Fibroblast of skin of back (primary cell): ENCODE data around the gene MGAT2.
A peak's percentile ranks its signal among the peaks of the same experiment; 100 is the strongest.
"Not testable (repeated sequence)": the region's sequence is repeated elsewhere in the genome, so short reads cannot be mapped to it uniquely, and the experiment has no call there.

Experiments
- DNase-seq: peaks from one replicate; pipeline ENCODE4 v3.0.0-alpha.2; 2013

MGAT2 gene

DNA sequence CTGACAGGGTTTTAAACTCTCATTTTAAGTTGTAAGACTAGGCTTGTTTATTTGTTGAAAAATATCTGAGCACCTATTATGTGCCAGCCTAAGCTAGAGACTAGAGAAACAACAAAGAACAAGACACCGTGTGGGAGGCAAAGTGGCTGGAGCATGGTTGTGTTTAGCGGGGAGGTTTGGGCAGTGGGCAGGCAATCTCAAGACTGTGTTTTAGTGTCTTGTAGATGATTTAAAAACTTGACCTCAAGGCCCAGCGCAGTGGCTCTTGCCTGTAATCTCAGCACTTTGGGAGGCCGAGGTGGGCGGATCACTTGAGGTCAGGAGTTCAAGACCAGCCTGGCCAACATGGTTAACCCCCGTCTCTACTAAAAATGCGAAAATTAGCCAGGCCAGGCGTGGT is 7.9 kb upstream of the MGAT2 start:
- no peak for DNase-seq

DNA sequence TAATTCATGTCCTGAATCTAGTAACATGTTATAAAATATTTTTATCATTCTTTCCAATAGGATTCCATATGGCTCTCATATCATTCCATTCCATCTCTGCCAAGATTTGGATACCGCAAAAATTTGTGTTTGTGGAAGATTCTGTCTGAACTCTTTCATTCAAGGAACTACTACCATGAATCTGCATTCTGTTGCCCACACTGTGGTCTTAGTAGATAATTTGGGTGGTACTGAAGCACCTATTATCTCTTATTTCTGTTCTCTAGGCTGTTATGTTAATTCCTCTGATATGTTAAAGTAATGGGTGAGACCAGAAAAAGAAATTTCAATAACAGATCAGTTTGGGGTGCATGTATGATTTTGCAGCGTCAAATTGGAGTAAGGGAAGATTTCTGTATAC is 6.4 kb upstream of the MGAT2 start:
- DNase-seq, result peak; percentile 26

DNA sequence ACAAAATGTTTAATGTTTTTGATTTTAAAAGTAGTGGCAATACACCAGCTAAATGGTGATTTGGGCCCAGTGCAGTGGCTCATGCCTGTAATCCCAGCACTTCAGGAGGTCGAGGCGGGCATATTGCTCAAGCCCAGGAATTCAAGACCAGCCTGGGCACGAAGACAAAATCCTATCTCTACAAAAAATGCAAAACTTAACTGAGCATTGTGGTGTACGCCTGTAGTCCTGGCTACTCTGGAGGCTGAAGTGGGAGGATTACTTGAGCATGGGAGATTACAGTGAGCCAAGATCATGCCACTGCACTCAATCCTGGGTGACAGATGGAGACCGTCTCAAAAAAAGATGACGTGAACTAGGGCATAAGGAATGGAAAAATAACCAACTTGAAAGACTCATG is 4.8 kb upstream of the MGAT2 start:
- DNase-seq, result no peak

DNA sequence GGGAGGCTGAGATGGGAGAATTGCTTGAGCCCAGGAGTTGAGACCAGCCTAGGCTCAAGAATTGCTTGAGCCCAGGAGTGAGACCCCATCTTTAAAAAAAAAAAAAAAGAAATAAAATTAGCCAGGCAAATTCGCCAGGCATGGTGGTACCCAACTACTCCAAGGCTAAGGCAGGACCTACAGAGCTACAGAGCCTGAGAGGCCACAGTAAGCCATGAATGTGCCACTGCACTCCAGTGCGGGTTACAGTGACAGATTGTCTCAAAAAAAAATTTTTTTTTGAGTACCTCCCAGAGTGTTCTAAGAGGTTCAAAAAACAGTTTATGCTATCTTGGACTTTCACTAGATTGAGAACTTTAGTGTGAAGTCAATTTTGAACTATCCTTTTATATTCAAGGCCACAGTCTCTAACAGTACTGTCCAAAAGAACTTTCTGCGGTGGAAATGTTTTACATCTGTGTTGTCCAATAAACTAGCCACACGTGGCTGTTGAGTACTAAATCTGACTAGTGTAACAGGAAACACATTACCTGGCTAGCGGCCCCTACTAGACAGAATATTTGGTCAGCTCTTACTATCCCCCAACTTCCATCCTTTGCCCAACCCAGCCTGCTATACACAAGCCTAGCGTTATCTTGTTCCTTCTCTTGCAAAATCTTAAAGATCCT is 2.6 kb upstream of the MGAT2 start:
- no peak for DNase-seq

DNA sequence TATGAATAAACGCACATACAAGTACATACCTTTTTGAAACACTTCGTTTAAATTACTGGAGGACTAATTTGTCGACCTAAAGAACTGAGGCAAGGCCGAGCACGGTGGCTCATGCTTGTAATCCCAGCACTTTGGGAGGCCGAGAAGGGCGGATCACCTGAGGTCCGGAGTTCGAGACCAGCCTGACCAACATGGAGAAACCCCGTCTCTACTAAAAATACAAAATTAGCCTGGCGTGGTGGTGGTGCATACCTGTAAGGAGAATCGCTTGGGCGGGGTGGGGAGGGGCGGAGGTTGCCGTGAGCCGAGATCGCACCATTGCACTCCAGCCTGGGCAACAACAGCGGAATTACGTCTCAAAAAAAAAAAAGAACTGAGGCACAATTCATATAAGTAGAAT is 1.3 kb upstream of the MGAT2 start:
- DNase-seq, result not testable (repeated sequence)

DNA sequence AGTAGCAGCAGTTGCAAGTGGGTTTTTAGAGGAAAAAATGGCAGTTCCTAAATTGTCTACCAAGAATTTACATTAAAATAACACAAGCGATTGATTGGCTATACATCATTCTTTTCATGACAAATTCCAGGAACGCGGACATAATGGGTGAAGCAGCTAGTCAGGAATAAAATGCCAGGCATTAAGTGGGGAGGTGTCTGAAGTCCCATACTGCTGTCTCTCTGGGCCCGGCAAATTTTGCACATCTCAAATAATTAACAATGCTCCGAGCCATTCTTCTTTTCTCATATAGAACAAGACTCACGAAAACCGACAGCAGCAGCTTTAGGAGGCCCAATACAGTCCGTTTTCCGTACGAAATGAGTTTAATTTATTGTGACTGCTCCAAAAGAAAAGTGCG is 869 bp upstream of the MGAT2 start:
- no peak for DNase-seq

DNA sequence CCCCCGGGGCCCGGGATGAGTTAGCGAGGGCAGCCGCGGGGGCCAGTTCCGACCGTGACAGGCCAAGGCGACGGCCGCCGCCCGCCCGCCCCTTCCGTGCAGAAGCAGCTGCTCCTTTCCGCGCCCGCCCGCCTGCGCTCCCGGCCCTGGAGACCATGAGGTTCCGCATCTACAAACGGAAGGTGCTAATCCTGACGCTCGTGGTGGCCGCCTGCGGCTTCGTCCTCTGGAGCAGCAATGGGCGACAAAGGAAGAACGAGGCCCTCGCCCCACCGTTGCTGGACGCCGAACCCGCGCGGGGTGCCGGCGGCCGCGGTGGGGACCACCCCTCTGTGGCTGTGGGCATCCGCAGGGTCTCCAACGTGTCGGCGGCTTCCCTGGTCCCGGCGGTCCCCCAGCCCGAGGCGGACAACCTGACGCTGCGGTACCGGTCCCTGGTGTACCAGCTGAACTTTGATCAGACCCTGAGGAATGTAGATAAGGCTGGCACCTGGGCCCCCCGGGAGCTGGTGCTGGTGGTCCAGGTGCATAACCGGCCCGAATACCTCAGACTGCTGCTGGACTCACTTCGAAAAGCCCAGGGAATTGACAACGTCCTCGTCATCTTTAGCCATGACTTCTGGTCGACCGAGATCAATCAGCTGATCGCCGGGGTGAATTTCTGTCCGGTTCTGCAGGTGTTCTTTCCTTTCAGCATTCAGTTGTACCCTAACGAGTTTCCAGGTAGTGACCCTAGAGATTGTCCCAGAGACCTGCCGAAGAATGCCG is 699 bp downstream of the MGAT2 start:
- DNase-seq, result peak; percentile 73

DNA sequence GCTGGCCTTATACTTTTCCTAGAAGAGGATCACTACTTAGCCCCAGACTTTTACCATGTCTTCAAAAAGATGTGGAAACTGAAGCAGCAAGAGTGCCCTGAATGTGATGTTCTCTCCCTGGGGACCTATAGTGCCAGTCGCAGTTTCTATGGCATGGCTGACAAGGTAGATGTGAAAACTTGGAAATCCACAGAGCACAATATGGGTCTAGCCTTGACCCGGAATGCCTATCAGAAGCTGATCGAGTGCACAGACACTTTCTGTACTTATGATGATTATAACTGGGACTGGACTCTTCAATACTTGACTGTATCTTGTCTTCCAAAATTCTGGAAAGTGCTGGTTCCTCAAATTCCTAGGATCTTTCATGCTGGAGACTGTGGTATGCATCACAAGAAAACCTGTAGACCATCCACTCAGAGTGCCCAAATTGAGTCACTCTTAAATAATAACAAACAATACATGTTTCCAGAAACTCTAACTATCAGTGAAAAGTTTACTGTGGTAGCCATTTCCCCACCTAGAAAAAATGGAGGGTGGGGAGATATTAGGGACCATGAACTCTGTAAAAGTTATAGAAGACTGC is 1.5 kb downstream of the MGAT2 start:
- DNase-seq, result no peak

DNA sequence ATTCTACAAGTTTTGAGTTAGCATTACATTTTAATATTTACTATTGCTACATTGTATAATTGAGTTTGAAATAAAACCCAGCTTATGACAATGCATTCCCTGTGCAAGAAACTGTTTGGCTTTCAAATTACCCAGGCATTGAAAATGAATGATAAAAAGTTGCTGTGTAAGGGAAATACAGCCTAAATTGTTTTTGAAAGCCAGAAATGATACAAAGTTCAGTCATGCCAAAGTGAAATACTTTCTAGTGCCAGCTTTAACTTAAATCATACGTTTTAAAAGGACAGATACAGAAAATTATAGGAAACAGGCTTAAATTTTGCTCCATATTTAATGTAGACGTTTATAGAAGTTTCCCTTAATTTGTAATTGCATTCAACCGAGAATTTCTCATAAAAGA is 2.8 kb downstream of the MGAT2 start:
- DNase-seq, result no peak

DNA sequence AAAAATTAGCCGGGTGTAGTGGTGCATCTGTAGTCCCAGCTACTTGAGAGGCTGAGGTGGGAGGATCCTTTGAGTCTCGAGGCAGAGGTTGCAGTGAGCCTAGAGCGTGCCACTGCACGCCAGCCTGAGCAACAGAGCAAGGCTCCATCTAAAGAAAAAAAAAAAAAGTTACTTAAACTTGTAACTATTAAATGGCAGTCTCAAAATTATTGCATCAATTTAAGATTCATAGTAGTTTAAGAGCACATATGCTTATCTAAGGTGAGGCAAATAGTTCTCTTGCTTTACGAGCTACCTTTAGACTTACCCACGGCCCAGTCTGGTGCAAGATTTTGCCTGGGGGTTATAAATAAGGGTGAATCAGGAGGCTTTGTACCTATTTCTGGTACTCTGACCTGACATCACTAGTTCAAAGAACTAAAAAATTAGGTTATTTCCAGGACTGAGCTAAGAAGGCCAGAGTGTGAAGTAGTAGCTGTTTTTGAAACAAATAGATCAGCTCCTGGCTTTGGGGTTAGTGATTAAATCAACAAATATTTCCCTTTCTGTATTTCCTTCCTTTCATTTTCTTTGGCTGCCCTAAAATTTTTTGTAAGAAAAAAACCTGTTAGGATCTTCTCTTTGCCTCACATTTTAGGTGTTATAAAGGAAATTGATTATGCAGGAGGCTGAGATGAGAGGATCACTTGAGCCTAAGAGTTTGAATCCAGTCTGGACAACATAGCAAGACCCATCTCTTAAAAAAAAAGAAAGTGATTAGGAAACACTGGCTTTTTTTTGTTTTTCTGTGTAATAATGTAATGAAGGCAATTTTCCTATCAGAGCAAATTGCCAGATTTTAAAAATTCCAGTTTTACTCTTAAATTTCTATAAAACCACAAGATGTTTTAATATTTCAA is 3.6 kb downstream of the MGAT2 start:
- no peak for DNase-seq

DNA sequence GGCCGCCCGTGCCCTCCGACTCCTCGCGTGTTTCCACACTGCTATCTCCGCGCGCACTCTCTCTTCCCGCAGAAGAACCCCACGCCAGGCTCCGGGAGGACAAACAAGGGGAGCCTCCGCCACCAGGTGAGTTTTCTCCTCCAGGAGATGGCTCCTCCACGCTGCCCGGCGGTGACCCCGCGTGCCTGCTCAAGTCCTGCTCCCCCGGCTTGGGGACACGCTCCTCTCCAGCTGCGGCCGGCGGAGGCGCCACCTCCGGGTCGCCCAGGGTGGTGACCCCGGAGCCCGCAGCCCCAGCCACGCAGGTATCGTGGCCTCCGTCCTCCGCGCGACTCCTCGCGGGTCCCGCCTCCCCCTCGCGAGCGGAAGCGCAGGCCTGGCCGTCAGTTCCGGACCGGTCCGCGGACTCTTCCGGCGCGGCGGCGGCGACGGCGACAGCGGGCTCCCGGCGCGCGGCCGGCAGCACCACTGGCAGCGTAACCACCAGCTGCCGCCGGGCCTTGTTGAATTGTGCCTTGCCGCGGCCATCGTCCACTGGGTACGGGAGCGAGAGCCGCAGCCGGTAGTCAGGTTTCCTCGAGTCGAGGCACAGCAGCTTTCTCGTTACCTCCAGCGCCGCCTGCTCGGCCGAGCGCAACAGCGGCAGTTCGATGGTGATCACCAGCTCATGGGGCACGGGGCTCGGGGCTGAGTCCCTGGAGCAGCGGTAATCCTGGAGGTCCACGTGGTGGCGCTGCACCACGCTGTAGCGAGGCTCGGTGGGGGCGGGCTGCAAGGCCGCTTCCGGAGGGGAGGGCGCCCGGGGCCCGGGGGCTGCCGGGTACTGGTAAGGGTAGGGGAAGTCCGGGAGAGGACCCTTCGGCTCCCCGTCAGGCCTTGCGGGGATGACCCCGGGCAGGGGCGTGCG is 13.3 kb downstream of the MGAT2 start:
- peak; percentile 94 for DNase-seq

DNA sequence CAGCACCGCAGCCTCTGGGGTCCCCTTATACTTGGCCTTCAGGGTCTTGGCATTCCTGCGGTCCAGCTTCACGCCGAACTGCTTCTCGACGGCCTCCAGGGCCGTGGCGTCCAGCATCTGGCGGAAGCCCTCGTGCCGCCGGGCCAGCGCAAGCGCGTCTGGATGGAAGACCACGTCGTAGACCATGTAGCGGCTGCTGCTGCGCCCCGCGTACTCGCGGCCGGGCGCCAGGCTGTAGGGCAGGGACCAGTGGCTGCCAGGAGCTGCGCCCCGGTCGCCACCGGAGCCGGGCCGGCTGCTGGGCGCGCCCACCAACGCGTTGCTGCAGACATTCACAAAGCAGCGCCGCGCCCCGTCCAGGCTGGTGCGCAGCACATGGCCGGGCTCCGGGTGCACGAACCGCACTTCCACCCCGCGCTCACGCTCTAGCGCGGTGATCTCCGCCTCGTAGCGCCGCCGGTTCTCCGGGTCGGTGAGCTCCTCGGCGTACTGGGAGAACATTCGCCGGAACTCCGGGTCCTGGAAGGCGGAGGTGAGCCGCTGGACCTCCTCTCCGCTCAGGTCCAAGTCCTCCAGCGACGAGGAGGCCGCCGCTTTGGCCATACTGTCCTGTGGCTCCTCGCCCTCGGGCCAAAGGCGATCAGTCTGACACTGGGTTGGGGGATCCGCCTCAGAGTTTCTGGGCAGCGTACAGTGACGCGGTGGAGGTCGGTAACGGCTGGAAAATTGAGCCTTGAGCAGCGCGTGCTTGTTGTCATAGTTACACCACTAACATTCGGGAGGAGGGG is 14.1 kb downstream of the MGAT2 start, which contains the start of gene DNAAF2:
DNAAF2 (minus strand) TSS at position 698 of the 788 bp plus-strand sequence; CDS start at position 603, 95 bp downstream.
- DNase-seq, result peak; percentile 69

DNA sequence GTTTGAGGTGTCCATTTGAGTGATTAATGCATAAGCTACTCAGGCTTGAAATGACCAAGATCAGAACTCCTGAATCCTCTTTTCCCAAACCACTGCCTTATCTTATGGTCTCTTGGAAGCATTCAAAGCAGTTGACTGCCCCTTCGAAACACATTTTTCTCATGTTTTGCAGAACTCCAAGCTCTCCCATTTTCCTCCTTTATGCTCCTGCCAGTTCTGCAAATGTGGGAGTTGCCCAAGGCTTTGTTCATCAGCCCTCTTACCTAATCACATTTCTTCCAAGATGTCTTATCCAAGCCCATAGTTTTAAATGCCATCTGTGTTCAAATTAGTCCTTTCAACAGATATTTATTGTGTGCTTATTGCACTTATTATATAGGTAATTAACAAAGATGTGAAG is 16.3 kb downstream of the MGAT2 start:
- no peak for DNase-seq

DNA sequence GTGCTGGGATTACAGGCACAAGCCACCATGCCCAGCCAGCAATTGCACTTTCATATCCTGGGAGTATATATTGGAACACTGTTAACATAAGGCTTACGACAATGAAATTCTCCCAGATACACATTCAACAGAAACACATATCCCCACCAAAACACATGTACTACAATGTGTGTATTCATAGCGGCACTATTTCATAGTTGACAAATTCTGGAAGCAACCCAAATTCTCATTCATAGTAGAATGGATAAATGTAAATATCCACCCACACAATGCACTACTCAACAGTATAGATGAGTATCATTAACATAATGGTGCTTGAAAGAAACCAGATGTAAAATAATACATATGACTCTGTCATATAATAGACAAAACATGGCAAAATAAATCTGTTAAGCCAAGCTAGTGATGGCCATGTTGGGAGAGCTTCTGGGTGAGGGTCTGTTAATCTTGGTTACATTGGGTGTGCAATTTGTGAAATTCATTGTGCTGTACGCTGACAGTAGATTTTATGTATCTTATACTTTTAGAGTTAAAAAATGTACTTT is 17.0 kb downstream of the MGAT2 start:
- no peak for DNase-seq

DNA sequence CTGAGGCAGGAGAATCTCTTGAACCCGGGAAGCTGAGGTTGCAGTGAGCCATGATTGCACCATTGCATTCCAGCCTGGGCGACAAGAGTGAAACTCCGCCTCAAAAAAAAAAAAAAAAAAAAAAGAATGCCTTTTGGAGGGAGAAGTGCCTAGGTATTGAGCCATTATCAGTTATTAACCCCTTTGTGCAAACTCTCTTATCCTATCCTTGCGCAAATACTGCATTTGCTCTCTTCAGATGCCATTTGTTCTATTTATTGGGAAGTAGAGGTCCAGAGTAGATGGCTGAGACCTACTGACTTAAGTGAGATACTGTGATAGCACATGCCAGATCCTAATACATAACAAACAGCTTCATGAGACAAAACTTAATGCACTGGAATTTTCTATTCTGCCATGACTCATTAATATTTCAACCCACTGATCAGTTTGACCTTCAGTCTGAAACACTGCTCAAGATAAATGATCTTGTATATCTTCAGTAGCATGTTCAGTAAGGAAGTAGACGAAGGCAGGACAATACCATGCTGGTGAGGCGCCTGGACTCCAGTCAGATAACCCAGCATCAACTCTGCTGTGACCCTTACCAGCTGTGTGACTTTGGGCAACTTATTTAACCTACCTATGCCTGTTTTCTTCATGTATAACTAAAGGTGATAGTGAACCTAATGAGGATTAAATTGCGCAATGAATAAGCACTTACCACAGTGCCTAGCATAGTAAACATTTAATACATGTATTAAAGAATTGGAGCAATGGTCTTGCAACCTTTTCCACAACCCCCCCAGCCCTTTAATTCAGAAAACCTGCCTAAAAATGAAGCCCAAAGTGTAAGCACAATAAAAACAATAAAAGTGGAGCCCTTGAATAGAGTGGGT is 20.2 kb downstream of the MGAT2 start:
- no peak for DNase-seq

DNA sequence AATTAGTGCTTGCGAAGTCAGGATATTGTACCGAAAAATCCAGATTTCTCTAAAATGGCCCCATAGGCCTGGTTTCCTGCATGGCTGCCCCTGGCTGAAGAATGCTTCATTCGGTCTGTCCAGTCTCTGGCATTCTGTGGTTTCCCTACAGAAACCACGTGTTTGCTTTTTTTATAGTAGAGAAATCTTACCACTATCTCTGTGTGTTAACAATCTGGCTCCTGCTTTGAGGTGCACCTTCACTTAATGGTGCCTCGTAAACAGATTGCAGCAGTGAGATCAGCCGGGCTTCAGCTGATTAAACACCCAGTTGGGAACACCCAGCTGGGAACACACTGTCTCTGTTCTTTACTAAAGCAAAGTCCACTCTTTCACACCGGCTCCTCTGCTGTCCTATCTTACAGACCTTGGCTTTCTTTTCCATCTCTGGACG is 21.1 kb downstream of the MGAT2 start:
- no peak for DNase-seq

DNA sequence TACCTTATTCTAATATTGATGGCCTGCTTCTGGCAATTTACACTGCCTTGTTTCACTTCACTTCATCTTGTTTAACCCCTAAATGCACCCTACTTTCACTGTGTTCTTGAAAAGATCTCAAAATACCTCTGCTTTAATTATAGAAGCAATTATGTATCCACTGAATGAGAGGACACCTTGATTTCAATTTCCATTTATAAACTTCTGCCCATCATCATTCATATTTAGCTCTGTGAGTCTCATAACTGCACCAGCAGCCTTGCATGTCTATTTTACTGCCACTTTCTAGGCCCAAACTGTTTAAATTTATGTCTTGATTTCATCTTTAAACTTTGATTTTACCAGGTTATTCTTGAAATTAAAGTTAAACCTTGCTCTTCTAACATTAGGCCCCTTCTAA is 21.6 kb downstream of the MGAT2 start:
- no peak for DNase-seq

DNA sequence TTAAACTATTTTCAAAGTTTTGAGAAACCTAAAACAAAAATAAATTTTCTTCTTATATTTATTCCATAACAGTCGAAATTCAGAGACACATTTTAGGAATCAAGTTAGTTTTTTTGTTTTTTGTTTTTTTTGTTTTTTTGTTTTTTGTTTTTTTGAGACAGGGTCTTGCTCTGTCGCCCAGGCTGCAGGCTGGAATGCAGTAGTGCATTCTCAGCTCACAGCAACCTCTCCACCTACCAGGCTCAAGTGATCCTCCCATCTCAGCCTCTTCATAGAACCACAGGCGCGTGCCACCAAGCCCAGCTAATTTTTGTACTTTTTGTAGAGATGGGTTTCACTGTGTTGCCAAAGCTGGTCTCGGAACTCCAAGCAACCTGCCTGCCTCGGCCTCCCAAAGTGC is 32.9 kb downstream of the MGAT2 start:
- DNase-seq, result no peak

DNA sequence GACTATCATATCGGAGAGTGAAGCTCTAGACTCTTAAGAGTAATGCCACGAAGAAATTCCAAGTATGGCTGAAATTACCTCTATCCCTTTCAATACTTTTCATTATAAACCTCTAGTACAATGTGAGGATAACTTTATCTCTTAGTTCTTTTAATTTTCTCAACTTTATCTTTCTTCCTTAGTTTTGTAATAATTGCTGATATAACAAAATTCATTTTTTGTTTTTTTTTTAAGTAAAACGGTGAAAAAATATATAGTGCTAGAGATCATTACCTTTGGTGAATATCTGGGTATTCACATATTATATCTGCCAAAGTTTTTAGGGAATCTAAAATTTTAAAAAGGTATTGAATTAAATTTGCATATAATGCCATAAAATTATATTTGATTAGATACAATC is 33.9 kb downstream of the MGAT2 start:
- DNase-seq, result no peak
